ENCODE results near the gene SH2B2. TPM values are rescaled to one million over a fixed set of nuclear protein-coding genes. Genes with fewer than 3 reads are reported as not detected.
A peak's percentile ranks its signal among the peaks of the same experiment; 100 is the strongest.

Gene SH2B2
- total and polyA plus RNA-seq, 2 donors (not counting 3 experiments of a cell fraction or from before 2014, with no cell fraction given), result 0.69 to 0.73 TPM

DNA sequence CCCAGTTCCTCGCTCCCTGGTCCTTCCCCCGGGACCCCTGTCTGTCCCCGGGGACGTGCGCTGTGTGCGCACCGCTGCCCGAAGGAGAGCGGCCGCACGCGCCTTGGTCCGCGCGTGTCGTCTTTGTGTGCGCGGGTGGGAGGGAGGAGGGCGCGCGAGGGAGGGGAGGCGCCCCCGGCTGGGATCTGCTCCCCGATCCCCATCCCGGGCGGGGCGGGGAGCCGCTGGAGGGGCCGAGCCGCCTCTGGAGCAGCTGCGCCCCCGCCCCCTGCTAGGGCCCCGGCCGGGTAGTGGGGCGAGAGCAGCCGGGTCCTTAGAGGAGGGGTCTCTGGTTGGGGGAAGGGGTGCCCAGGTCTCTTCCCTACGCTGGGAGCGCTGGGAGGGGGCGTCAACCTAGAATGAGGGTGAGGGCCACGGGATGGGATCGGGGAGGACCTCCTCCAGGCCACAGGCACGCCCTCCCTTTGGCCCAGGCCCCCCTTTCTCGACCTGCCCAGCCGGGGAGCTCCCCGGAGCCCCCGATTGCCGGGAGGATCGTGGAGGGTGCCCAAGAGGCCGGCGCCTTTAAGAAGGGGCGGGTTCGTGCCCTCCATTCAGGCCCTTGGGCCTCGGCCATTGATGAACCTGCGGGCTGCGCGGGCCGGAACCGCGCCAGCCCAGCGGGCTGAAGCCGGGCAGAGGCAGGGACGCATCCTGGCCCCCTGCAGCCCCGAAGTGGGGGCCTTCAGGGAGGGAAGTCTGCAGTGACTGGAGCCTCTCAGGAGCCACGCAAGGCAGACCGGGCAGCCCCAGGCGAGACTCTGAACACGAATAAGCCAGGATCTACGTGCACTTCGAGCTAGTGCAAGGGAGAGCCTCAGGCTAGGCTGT lies 678 bp downstream of the SH2B2 start:
- H3K36me3 ChIP-seq (ENCODE audit: control insufficient read depth in 2 of 2, extremely low read depth in 1 of 2, insufficient read depth in 2 of 2, low read length in 2 of 2), result no peaks in the 10 kb centered on the region
- dilution Hi-C loops (cut with MboI; ENCODE audit: extremely low pct_ligation_motif_present, low sequenced_read_pairs), result no loop called here
- H4K20me1 ChIP-seq (replicated peaks; ENCODE audit: control insufficient read depth, extremely low read depth, insufficient read depth, low read length), result no peaks in the 10 kb centered on the region
- TF ChIP-seq, protein P1, sequence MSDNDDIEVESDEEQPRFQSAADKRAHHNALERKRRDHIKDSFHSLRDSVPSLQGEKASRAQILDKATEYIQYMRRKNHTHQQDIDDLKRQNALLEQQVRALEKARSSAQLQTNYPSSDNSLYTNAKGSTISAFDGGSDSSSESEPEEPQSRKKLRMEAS (IDR thresholded peaks at IDR 0.05; ENCODE audit: insufficient read depth, insufficient read length), result no peak
- TF ChIP-seq, protein P2, sequence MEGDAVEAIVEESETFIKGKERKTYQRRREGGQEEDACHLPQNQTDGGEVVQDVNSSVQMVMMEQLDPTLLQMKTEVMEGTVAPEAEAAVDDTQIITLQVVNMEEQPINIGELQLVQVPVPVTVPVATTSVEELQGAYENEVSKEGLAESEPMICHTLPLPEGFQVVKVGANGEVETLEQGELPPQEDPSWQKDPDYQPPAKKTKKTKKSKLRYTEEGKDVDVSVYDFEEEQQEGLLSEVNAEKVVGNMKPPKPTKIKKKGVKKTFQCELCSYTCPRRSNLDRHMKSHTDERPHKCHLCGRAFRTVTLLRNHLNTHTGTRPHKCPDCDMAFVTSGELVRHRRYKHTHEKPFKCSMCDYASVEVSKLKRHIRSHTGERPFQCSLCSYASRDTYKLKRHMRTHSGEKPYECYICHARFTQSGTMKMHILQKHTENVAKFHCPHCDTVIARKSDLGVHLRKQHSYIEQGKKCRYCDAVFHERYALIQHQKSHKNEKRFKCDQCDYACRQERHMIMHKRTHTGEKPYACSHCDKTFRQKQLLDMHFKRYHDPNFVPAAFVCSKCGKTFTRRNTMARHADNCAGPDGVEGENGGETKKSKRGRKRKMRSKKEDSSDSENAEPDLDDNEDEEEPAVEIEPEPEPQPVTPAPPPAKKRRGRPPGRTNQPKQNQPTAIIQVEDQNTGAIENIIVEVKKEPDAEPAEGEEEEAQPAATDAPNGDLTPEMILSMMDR (IDR thresholded peaks at IDR 0.05; ENCODE audit: extremely low read depth in 1 of 2, insufficient read depth in 1 of 2, low read depth in 1 of 2, low read length in 2 of 2), result no peak
- no peak for TF ChIP-seq POLR2A (IDR thresholded peaks at IDR 0.05; ENCODE audit: low read depth, low read length)
- TF ChIP-seq GATA2 (IDR thresholded peaks at IDR 0.05; ENCODE audit: insufficient read depth, insufficient read length, low read depth, low read length), result no peak
- no peak for TF ChIP-seq JUN (IDR thresholded peaks at IDR 0.05; ENCODE audit: borderline replicate concordance, insufficient read depth, insufficient read length, low read depth)
- no peak for TF ChIP-seq POLR2AphosphoS5 (IDR thresholded peaks at IDR 0.05; ENCODE audit: insufficient read depth, low read depth, low read length)
- no peak for TF ChIP-seq EZH2 (IDR thresholded peaks at IDR 0.05; ENCODE audit: borderline replicate concordance, low read depth, low read length, severe bottlenecking)
- no peak for TF ChIP-seq MYC (IDR thresholded peaks at IDR 0.05; ENCODE audit: low read depth, low read length)
- no peak for TF ChIP-seq FOS (IDR thresholded peaks at IDR 0.05; ENCODE audit: borderline replicate concordance, insufficient read depth, low read length)
- H3K79me2 ChIP-seq (ENCODE audit: control insufficient read depth, insufficient read depth, low read length), result no peaks in the 10 kb centered on the region
- H3K4me2 ChIP-seq (ENCODE audit: insufficient read depth, low read length), result peak overlapping the region; percentile 75
- ChIA-PET POLR2A (no interaction called here), CTCF (interaction anchor here (0.5 to 2.9 kb wide), 8 partner anchors 8 to 744 kb away, joined by 3 to 10 read pairs (median 3); no protein-coding TSS in a partner anchor)
- intact Hi-C loops (cut with micrococcal nuclease), result no loop called here
- DNase-seq (ENCODE audit: low read depth, low spot score) (no peak), FAIRE-seq (no peak)
- H3K4me3 ChIP-seq (replicated peaks in 1 of 3; ENCODE audit: insufficient read depth in 1 of 3, low read depth in 1 of 3, low read length in 3 of 3), result peak overlapping the region; percentile 44 to 72 (median 69)
- no peaks in the 10 kb centered on the region for H3K9me3 ChIP-seq (replicated peaks; ENCODE audit: control insufficient read depth, insufficient read depth, low read length)
- peaks cover 0 to 5% of the 10 kb centered on the region in 2 experiments for H3K27me3 ChIP-seq (ENCODE audit: control insufficient read depth in 2 of 2, insufficient read depth in 2 of 2, low read length in 2 of 2)
- peak overlapping the region; percentile 96 for H2AFZ ChIP-seq (ENCODE audit: low read depth, low read length)
- no TSS peak for BruUV-seq (replicated peaks)
- H3K9ac ChIP-seq (replicated peaks; ENCODE audit: extremely low read depth, insufficient read depth, low read length), result peak overlapping the region; percentile 44
- H3K27ac ChIP-seq (ENCODE audit: insufficient read depth, low read depth, low read length), result no peak overlapping the region
- no peaks in the 10 kb centered on the region for H3K9me1 ChIP-seq (replicated peaks; ENCODE audit: control insufficient read depth, extremely low read depth, insufficient read depth, low read length)
- peaks cover 10% of the 10 kb centered on the region for H3K4me1 ChIP-seq (ENCODE audit: control insufficient read depth, extremely low read depth, insufficient read depth, low read length)

Data from endothelial cell of umbilical vein (primary cell).